Measurements from ENCODE around the gene ZNF521.

Gene ZNF521

DNA sequence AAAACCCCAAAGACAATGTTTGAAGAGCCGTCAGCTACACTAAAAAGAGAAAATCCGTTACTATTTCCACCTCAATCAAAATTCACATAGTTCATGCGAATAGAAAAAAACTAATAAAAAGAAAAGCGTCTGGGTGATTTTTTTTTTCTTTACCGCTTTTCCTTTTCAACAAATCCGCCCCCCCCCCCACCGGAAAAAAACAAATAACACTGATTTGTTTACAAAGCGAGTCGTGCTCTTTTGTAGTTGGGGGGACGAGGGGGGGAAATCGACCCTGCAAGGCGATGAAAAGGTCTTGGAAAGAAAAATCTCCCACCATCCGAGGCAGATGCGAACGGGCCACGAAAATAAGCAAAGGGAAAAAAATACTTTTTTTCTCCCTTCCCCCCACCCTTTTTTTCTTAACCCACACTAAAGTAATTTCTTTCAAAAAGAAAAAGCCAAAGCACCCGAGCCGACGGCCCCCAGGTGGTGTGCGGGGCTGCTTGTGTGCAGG, 638 bp downstream of the ZNF521 start:
- H3K9ac ChIP-seq (ENCODE audit: low read length in 2 of 2): peak overlapping the region in 1 of 2 donors; percentile 66
- peaks cover 13 to 24% of the 10 kb centered on the region in 2 donors for H3K27me3 ChIP-seq (ENCODE audit: control insufficient read depth in 1 of 2, insufficient read depth in 2 of 2, low read length in 2 of 2)
- peaks cover 5% of the 10 kb centered on the region for H3K4me1 ChIP-seq (ENCODE audit: control insufficient read depth, insufficient read depth, low read length)
- no peaks in the 10 kb centered on the region for H3K9me3 ChIP-seq (ENCODE audit: control insufficient read depth in 2 of 2, low read length in 2 of 2)
- no peaks in the 10 kb centered on the region for H3K36me3 ChIP-seq (ENCODE audit: control insufficient read depth in 2 of 2, insufficient read depth in 2 of 2, low read length in 2 of 2)
- H3K4me3 ChIP-seq (ENCODE audit: low read length in 2 of 2): peak overlapping the region; percentile 83 to 86
- peak overlapping the region; percentile 32 for H3K27ac ChIP-seq (ENCODE audit: low read length)

DNA sequence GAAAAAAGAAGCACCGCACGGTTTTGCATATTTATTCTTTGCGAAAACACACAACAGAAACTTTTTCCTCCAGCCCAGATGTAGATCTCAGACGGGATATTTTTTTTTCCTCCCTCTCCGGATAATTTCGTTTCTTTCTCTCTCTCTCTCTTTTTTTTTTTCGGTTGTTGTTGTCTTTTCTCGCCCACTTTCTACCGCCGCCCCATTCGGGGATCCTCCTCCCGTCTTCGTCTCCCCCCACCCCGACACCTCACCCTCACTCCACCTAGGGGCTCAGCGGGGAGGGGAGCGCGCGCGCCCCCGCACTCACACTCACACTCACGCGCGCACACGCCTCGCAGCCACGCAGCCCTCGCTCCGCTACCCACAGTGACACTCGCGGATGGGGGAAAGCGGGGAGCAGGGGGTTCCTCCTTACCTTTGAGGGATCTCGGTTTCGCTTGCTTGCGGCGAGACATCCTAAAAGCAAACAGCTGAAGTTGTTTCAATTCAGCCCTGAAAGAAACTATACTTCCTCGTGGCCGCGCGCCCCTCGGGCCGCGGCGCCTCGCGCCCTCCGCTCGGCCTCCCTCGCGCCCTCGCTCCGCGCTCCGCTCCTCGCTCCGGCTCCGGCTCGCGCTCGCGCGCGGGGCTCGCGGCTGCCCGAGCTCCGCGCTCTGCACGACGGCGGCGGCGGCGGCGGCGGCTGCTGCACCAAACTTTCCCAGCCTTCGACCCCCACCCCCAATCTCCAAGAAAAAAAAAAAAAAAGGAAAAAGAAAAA, 1.3 kb downstream of the ZNF521 start:
- H3K4me3 ChIP-seq (ENCODE audit: low read length in 2 of 2): peak overlapping the region; percentile 76 to 83
- no peaks in the 10 kb centered on the region for H3K36me3 ChIP-seq (ENCODE audit: control insufficient read depth in 2 of 2, insufficient read depth in 2 of 2, low read length in 2 of 2)
- H3K27me3 ChIP-seq (ENCODE audit: control insufficient read depth in 1 of 2, insufficient read depth in 2 of 2, low read length in 2 of 2): peaks cover 13 to 24% of the 10 kb centered on the region in 2 donors
- H3K27ac ChIP-seq (ENCODE audit: low read length): peak overlapping the region; percentile 20
- peak overlapping the region; percentile 50 to 58 for H3K9ac ChIP-seq (ENCODE audit: low read length in 2 of 2)
- H3K4me1 ChIP-seq (ENCODE audit: control insufficient read depth, insufficient read depth, low read length): peaks cover 5% of the 10 kb centered on the region
- no peaks in the 10 kb centered on the region for H3K9me3 ChIP-seq (ENCODE audit: control insufficient read depth in 2 of 2, low read length in 2 of 2)

DNA sequence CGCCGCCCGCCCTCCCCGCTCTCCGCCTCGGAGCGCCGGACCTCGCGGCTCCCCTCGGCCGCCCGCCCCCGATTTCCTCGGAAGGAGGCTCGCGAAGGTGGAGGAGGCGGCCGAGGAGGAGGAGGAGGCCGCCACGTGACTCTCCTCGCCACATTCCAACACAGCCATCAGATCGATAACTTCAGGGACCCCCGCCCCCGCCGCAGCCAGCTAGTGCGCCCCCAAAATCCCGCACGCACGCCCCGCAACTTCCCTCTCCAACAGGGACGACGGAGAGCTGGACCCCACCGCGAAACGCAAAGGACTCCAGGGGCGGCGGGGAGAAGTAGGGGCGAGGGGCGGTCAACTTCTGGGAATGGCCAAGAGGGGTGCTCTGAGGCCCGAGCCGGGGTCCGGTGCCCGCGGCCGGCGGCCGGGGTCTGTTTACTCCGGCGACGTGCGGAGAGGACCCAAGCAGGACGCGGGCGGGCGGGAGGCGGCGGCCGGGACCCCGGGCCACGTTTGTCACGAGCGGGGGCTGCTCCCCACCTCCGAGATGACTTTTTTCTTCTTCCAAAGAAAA, 2.0 kb downstream of the ZNF521 start:
- H3K9ac ChIP-seq (ENCODE audit: low read length in 2 of 2): peak overlapping the region in 1 of 2 donors; percentile 50
- H3K9me3 ChIP-seq (ENCODE audit: control insufficient read depth in 2 of 2, low read length in 2 of 2): no peaks in the 10 kb centered on the region
- peaks cover 5% of the 10 kb centered on the region for H3K4me1 ChIP-seq (ENCODE audit: control insufficient read depth, insufficient read depth, low read length)
- H3K4me3 ChIP-seq (ENCODE audit: low read length in 2 of 2): peak overlapping the region; percentile 76 to 83
- no peak overlapping the region for H3K27ac ChIP-seq (ENCODE audit: low read length)
- H3K27me3 ChIP-seq (ENCODE audit: control insufficient read depth in 1 of 2, insufficient read depth in 2 of 2, low read length in 2 of 2): peaks cover 13 to 24% of the 10 kb centered on the region in 2 donors
- no peaks in the 10 kb centered on the region for H3K36me3 ChIP-seq (ENCODE audit: control insufficient read depth in 2 of 2, insufficient read depth in 2 of 2, low read length in 2 of 2)

- no peaks in the 10 kb centered on the region for H3K36me3 ChIP-seq (ENCODE audit: control insufficient read depth in 2 of 2, insufficient read depth in 2 of 2, low read length in 2 of 2)
- peaks cover 5% of the 10 kb centered on the region for H3K4me1 ChIP-seq (ENCODE audit: control insufficient read depth, insufficient read depth, low read length)
- peak overlapping the region in 1 of 2 donors; percentile 26 for H3K9ac ChIP-seq (ENCODE audit: low read length in 2 of 2)
- H3K27ac ChIP-seq (ENCODE audit: low read length): no peak overlapping the region
- H3K9me3 ChIP-seq (ENCODE audit: control insufficient read depth in 2 of 2, low read length in 2 of 2): no peaks in the 10 kb centered on the region
- H3K4me3 ChIP-seq (ENCODE audit: low read length in 2 of 2): peak overlapping the region; percentile 52 to 83
- H3K27me3 ChIP-seq (ENCODE audit: control insufficient read depth in 1 of 2, insufficient read depth in 2 of 2, low read length in 2 of 2): peaks cover 13 to 24% of the 10 kb centered on the region in 2 donors
Observed at GRCh38 chr18:25349131-25349925, 2.6 kb downstream of the ZNF521 start.

GRCh38 chr18:25348386-25349130, 3.4 kb downstream of the ZNF521 start:
- Histone ChIP-seq H3K27ac (ENCODE audit: low read length) (no peak overlapping the region), H3K4me3 (ENCODE audit: low read length in 2 of 2) (peak overlapping the region in 1 of 2 donors; percentile 83), H3K9ac (ENCODE audit: low read length in 2 of 2) (peak overlapping the region in 1 of 2 donors; percentile 26), H3K27me3 (ENCODE audit: control insufficient read depth in 1 of 2, insufficient read depth in 2 of 2, low read length in 2 of 2) (peaks cover 13 to 24% of the 10 kb centered on the region in 2 donors), H3K9me3 (ENCODE audit: control insufficient read depth in 2 of 2, low read length in 2 of 2) (no peaks in the 10 kb centered on the region), H3K36me3 (ENCODE audit: control insufficient read depth in 2 of 2, insufficient read depth in 2 of 2, low read length in 2 of 2) (no peaks in the 10 kb centered on the region), H3K4me1 (ENCODE audit: control insufficient read depth, insufficient read depth, low read length) (peaks cover 5% of the 10 kb centered on the region)

DNA sequence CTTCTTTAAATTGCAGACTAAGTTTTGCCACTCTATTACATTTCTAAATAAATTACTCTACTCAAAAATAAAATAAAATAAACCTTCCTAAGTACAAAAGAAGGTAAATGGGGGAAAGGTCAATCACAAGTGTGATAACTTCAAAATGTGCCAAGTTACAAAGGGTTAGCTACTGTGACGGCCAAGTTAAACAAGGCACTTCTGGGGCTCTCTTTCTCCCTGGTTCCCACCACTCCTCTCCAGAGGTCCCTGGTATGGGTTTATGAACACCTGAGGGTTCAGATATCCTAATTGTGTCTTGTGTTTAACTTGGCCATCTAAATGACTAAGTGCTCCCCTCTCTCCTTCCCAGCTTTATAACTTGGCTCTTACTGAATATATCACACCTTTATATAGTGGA, 5.4 kb downstream of the ZNF521 start:
- H3K27ac ChIP-seq (ENCODE audit: low read length): no peak overlapping the region

DNA sequence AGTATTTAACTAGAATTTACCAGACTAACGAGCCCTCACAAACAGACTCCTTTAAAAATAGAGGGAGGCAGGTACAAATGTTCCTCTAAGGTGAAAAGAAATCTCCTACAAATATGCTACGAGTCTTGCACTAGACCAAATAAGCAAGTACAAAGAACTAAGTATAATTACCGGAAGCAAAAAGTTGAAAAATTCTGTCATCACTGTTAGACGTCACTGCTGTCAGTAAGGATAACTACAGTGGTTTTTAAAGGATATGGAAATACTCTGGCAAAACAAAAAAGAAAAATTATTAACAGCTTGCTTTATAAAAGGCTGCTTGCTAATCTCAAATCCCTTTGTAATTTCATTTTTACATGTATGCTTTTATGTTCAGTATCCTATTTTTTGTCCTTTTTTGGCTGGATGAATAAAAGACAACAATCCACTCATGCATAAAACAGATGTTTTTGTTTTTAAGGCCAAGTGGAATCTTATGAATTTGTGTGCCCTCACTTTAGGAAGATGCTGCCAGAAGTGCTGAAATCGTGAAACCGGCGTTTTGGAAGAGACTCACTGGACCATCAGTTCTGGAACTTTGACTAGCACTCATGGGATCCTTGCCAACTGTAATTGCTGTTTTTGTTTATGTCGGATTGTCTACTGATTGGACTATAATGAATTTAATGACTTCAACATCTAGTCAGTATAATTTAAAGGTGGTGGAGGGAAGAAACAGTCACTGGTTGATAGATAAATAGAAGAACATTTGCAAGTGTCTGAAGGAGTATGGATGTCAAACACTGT, 6.7 kb downstream of the ZNF521 start:
- Histone ChIP-seq H3K9ac (ENCODE audit: low read length in 2 of 2) (no peak overlapping the region), H3K36me3 (ENCODE audit: control insufficient read depth in 2 of 2, insufficient read depth in 2 of 2, low read length in 2 of 2) (no peaks in the 10 kb centered on the region)

More for the DNA sequence above, 5.4 kb downstream of the ZNF521 start:
- no peak overlapping the region for H3K4me3 ChIP-seq (ENCODE audit: low read length in 2 of 2)
- no peaks in the 10 kb centered on the region for H3K9me3 ChIP-seq (ENCODE audit: control insufficient read depth in 2 of 2, low read length in 2 of 2)
- no peaks in the 10 kb centered on the region for H3K36me3 ChIP-seq (ENCODE audit: control insufficient read depth in 2 of 2, insufficient read depth in 2 of 2, low read length in 2 of 2)
- peaks cover 13 to 24% of the 10 kb centered on the region in 2 donors for H3K27me3 ChIP-seq (ENCODE audit: control insufficient read depth in 1 of 2, insufficient read depth in 2 of 2, low read length in 2 of 2)
- no peak overlapping the region for H3K9ac ChIP-seq (ENCODE audit: low read length in 2 of 2)
- peaks cover 5% of the 10 kb centered on the region for H3K4me1 ChIP-seq (ENCODE audit: control insufficient read depth, insufficient read depth, low read length)

GRCh38 chr18:25341831-25342230, 10.1 kb downstream of the ZNF521 start:
- no peaks in the 10 kb centered on the region for H3K4me1 ChIP-seq (ENCODE audit: control insufficient read depth, insufficient read depth, low read length)
- no peaks in the 10 kb centered on the region for H3K36me3 ChIP-seq (ENCODE audit: control insufficient read depth in 2 of 2, insufficient read depth in 2 of 2, low read length in 2 of 2)
- H3K27me3 ChIP-seq (ENCODE audit: control insufficient read depth in 1 of 2, insufficient read depth in 2 of 2, low read length in 2 of 2): no peaks in the 10 kb centered on the region
- H3K9ac ChIP-seq (ENCODE audit: low read length in 2 of 2): no peak overlapping the region
- no peaks in the 10 kb centered on the region for H3K9me3 ChIP-seq (ENCODE audit: control insufficient read depth in 2 of 2, low read length in 2 of 2)
- no peak overlapping the region for H3K27ac ChIP-seq (ENCODE audit: low read length)
- H3K4me3 ChIP-seq (ENCODE audit: low read length in 2 of 2): no peak overlapping the region

More for the DNA sequence above, 6.7 kb downstream of the ZNF521 start:
- Histone ChIP-seq H3K4me1 (ENCODE audit: control insufficient read depth, insufficient read depth, low read length) (peaks cover 2% of the 10 kb centered on the region), H3K27ac (ENCODE audit: low read length) (no peak overlapping the region), H3K9me3 (ENCODE audit: control insufficient read depth in 2 of 2, low read length in 2 of 2) (no peaks in the 10 kb centered on the region), H3K27me3 (ENCODE audit: control insufficient read depth in 1 of 2, insufficient read depth in 2 of 2, low read length in 2 of 2) (peaks cover 11 to 20% of the 10 kb centered on the region in 2 donors), H3K4me3 (ENCODE audit: low read length in 2 of 2) (no peak overlapping the region)

- Histone ChIP-seq H3K4me1 (ENCODE audit: control insufficient read depth, insufficient read depth, low read length) (no peaks in the 10 kb centered on the region), H3K27ac (ENCODE audit: low read length) (no peak overlapping the region), H3K9ac (ENCODE audit: low read length in 2 of 2) (no peak overlapping the region), H3K4me3 (ENCODE audit: low read length in 2 of 2) (no peak overlapping the region), H3K36me3 (ENCODE audit: control insufficient read depth in 2 of 2, insufficient read depth in 2 of 2, low read length in 2 of 2) (no peaks in the 10 kb centered on the region), H3K27me3 (ENCODE audit: control insufficient read depth in 1 of 2, insufficient read depth in 2 of 2, low read length in 2 of 2) (no peaks in the 10 kb centered on the region), H3K9me3 (ENCODE audit: control insufficient read depth in 2 of 2, low read length in 2 of 2) (no peaks in the 10 kb centered on the region)
Observed at GRCh38 chr18:25340762-25341161, 11.2 kb downstream of the ZNF521 start.
